Subcutaneous adipose tissue (tissue), 4 donors: ENCODE results near the gene COX19. TPM values are rescaled to one million over a fixed set of nuclear protein-coding genes. Genes with fewer than 3 reads are reported as not detected.

Experiments used
- CTCF ChIP-seq: fragments of 450-650 bp; IDR thresholded peaks from one replicate; pipeline ENCODE4 v1.5.1; 2016; ENCODE audit warnings: low read depth, mild to moderate bottlenecking, control low read depth, antibody characterized with exemption, moderate library complexity
- total RNA-seq, 4 donors: library from RNA; depleted of rRNA; stranded (reverse); fragments of >200 nt; gene quantifications; one replicate each; pipeline ENCODE4 v1.1.0, GENCODE V29; 2016

COX19 gene
- total RNA-seq, 4 donors from 2014 or later = 13.9 to 18.3 (median 14.9) TPM

GRCh38 chr7:926061-927030 lies 49.0 kb downstream of the COX19 start:
- no peak for TF ChIP-seq CTCF

GRCh38 chr7:925601-926000 lies 49.7 kb downstream of the COX19 start:
- no peak for TF ChIP-seq CTCF

GRCh38 chr7:924541-925231 lies 50.7 kb downstream of the COX19 start:
- no peak for TF ChIP-seq CTCF

GRCh38 chr7:923108-924041 lies 52.0 kb downstream of the COX19 start:
- no peak for TF ChIP-seq CTCF

- TF ChIP-seq CTCF = no peak
These were observed 52.8 kb downstream of the COX19 start for GRCh38 chr7:922334-923107.

GRCh38 chr7:921581-922333 lies 53.6 kb downstream of the COX19 start:
- TF ChIP-seq CTCF = no peak
